ENCODE results near the gene PTPRG. TPM values are rescaled to one million over a fixed set of nuclear protein-coding genes. Genes with fewer than 3 reads are reported as not detected.

Gene PTPRG
- total RNA-seq, 3 donors from 2014 or later (not counting 1 experiment from before 2014, with no cell fraction given) = 1.0 to 2.9 (median 2.5) TPM

DNA sequence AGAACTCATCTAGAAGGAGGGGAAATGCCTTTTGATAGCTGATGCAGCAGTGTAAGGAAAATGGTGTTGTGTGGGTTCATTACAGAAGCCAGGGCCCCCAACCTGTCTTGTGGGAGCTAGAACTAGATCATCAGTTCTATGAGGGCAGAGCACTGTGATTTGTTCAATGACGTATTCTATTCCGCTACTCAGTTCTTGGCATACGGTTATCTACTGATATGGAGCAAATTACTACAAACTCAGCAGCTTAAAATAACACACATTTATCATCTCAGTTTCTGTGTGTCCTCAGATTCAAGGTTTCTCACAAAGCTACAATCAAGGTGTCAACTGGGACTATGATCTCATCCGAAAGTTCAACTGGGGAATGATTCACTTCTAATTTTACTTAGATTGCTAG, 561.4 kb downstream of the PTPRG start:
- no peak overlapping the region for H3K4me3 ChIP-seq (ENCODE audit: low read length)
- Mint-ChIP-seq H3K4me3 (no peak overlapping the region), H3K4me1 (no peaks in the 10 kb centered on the region), H3K27ac (no peak overlapping the region), H3K36me3 (no peaks in the 10 kb centered on the region), H3K27me3 (ENCODE audit: low read depth in 2 of 2) (no peaks in the 10 kb centered on the region), H3K9me3 (peaks cover 6 to 7% of the 10 kb centered on the region in 2 donors)
- no peaks in the 10 kb centered on the region for H3K9me3 ChIP-seq (ENCODE audit: control insufficient read depth, insufficient read depth, low read length)
- ATAC-seq (no peak), DNase-seq (no peak)
- 65% methylated on average over 4 of the region's 4 CpGs for WGBS (ENCODE audit: insufficient coverage)
- H3K27me3 ChIP-seq (ENCODE audit: control insufficient read depth, insufficient read depth, low read length) = no peaks in the 10 kb centered on the region
- H3K36me3 ChIP-seq (ENCODE audit: control insufficient read depth, insufficient read depth, low read length) = no peaks in the 10 kb centered on the region
- no peaks in the 10 kb centered on the region for H3K4me1 ChIP-seq (ENCODE audit: control insufficient read depth, insufficient read depth, low read length)
- no peak overlapping the region for H3K27ac ChIP-seq (ENCODE audit: low read length)
- TF ChIP-seq, protein P1, sequence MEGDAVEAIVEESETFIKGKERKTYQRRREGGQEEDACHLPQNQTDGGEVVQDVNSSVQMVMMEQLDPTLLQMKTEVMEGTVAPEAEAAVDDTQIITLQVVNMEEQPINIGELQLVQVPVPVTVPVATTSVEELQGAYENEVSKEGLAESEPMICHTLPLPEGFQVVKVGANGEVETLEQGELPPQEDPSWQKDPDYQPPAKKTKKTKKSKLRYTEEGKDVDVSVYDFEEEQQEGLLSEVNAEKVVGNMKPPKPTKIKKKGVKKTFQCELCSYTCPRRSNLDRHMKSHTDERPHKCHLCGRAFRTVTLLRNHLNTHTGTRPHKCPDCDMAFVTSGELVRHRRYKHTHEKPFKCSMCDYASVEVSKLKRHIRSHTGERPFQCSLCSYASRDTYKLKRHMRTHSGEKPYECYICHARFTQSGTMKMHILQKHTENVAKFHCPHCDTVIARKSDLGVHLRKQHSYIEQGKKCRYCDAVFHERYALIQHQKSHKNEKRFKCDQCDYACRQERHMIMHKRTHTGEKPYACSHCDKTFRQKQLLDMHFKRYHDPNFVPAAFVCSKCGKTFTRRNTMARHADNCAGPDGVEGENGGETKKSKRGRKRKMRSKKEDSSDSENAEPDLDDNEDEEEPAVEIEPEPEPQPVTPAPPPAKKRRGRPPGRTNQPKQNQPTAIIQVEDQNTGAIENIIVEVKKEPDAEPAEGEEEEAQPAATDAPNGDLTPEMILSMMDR (IDR thresholded peaks at IDR 0.05) = no peak
- intact Hi-C loops (cut with micrococcal nuclease) = no loop called here

DNA sequence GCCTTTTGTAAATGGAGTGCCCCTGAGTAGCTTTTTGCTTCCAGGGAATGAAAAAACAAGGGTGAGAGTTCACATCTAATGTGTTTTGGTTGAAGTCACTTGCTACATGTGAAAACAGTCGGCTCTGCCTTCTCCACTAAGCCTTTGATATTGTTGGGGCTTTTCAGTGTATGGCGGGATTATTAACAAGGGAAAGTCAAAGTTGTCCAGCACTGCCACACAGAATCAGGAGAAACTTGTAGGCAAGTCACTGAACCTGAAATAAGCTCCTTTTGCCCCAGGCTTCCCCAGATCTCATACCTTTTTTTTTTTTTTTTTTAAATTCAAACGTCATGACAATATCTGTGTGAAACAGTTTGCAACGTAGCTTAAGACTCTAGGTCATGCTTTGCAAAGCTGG, 564.0 kb downstream of the PTPRG start:
- H3K4me1 Mint-ChIP-seq = no peaks in the 10 kb centered on the region
- TF ChIP-seq, protein P1 (IDR thresholded peaks at IDR 0.05) = no peak
- no peak overlapping the region for H3K27ac ChIP-seq (ENCODE audit: low read length)
- H3K36me3 ChIP-seq (ENCODE audit: control insufficient read depth, insufficient read depth, low read length) = no peaks in the 10 kb centered on the region
- WGBS (ENCODE audit: insufficient coverage) = 82% methylated on average over 3 of the region's 4 CpGs
- peaks cover 2% of the 10 kb centered on the region in 2 donors for H3K9me3 Mint-ChIP-seq
- no peaks in the 10 kb centered on the region for H3K9me3 ChIP-seq (ENCODE audit: control insufficient read depth, insufficient read depth, low read length)
- no peaks in the 10 kb centered on the region for H3K4me1 ChIP-seq (ENCODE audit: control insufficient read depth, insufficient read depth, low read length)
- H3K4me3 ChIP-seq (ENCODE audit: low read length) = no peak overlapping the region
- H3K27me3 Mint-ChIP-seq (ENCODE audit: low read depth in 2 of 2) = no peaks in the 10 kb centered on the region
- ATAC-seq (no peak), DNase-seq (no peak)
- intact Hi-C loops (cut with micrococcal nuclease) = no loop called here
- no peaks in the 10 kb centered on the region for H3K27me3 ChIP-seq (ENCODE audit: control insufficient read depth, insufficient read depth, low read length)
- H3K27ac Mint-ChIP-seq = no peak overlapping the region
- no peak overlapping the region for H3K4me3 Mint-ChIP-seq
- H3K36me3 Mint-ChIP-seq = no peaks in the 10 kb centered on the region

DNA sequence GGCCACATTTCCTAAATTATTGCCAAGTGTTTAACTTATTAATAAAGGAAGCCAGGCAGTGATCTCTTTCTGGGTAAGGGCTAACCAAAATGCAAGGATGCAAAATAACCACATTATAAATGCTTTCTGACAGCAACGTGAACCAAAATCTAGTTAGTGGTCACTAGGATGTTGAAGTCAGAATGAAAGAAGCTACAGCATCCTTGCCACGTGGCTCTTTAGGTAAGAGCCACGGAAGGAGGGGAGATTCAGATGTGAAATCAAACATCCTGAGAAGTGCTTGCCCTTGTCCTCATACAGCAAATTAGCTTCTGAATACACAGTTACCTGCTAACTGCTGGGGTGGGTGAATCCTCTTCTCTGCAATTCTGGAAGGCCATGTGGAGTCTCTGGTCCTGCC, 565.7 kb downstream of the PTPRG start:
- H3K4me3 ChIP-seq (ENCODE audit: low read length) = no peak overlapping the region
- Mint-ChIP-seq H3K27me3 (ENCODE audit: low read depth in 2 of 2) (no peaks in the 10 kb centered on the region), H3K36me3 (no peaks in the 10 kb centered on the region), H3K4me3 (no peak overlapping the region), H3K4me1 (no peaks in the 10 kb centered on the region), H3K27ac (no peak overlapping the region), H3K9me3 (peaks cover 2% of the 10 kb centered on the region in 2 donors)
- DNase-seq (no peak), ATAC-seq (no peak)
- TF ChIP-seq, protein P1 (IDR thresholded peaks at IDR 0.05) = no peak
- intact Hi-C loops (cut with micrococcal nuclease) = no loop called here
- no peaks in the 10 kb centered on the region for H3K36me3 ChIP-seq (ENCODE audit: control insufficient read depth, insufficient read depth, low read length)
- H3K9me3 ChIP-seq (ENCODE audit: control insufficient read depth, insufficient read depth, low read length) = no peaks in the 10 kb centered on the region
- WGBS (ENCODE audit: insufficient coverage) = 72% methylated on average over 3 of the region's 3 CpGs
- H3K27ac ChIP-seq (ENCODE audit: low read length) = no peak overlapping the region
- H3K4me1 ChIP-seq (ENCODE audit: control insufficient read depth, insufficient read depth, low read length) = no peaks in the 10 kb centered on the region
- no peaks in the 10 kb centered on the region for H3K27me3 ChIP-seq (ENCODE audit: control insufficient read depth, insufficient read depth, low read length)

DNA sequence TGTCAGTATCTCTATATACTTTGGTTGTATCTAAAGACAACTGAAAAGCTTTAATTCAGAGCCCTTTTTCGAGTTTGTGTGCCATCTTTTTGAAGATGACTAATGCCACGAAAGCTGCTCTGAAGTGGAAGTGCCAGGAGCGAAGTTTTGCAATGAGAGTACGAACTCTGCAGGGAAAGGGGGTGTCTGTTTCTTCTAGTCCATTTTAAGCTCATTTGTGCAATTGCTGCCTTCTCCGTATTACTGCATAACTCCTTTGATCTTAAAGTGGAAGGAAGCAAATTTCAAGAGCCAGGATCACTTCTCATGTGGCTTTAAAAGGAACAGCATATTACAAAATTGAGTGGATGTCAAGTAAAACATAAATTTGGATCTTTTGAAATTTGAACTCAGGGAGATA, 566.7 kb downstream of the PTPRG start:
- Histone ChIP-seq H3K9me3 (ENCODE audit: control insufficient read depth, insufficient read depth, low read length) (no peaks in the 10 kb centered on the region), H3K27me3 (ENCODE audit: control insufficient read depth, insufficient read depth, low read length) (no peaks in the 10 kb centered on the region), H3K4me3 (ENCODE audit: low read length) (no peak overlapping the region), H3K36me3 (ENCODE audit: control insufficient read depth, insufficient read depth, low read length) (no peaks in the 10 kb centered on the region), H3K27ac (ENCODE audit: low read length) (no peak overlapping the region), H3K4me1 (ENCODE audit: control insufficient read depth, insufficient read depth, low read length) (no peaks in the 10 kb centered on the region)
- Mint-ChIP-seq H3K4me1 (no peaks in the 10 kb centered on the region), H3K4me3 (no peak overlapping the region), H3K9me3 (peaks cover 2% of the 10 kb centered on the region in 2 donors), H3K27ac (no peak overlapping the region), H3K36me3 (no peaks in the 10 kb centered on the region), H3K27me3 (ENCODE audit: low read depth in 2 of 2) (no peaks in the 10 kb centered on the region)
- WGBS (ENCODE audit: insufficient coverage) = 75% methylated on average over 4 of the region's 5 CpGs
- TF ChIP-seq, protein P1 (IDR thresholded peaks at IDR 0.05) = no peak
- intact Hi-C loops (cut with micrococcal nuclease) = no loop called here
- DNase-seq (no peak), ATAC-seq (no peak)

Measured in natural killer cell (primary cell).